Stimulated activated CD4-positive, alpha-beta T cell treated with anti-CD3 and anti-CD28 coated beads, TNF-alpha, amount 100 ng/mL, for 1 hour (primary cell): ENCODE results near the gene TOR2A.

ENCODE experiments used
- DNase-seq, 3 donors: peaks; one replicate each; pipeline ENCODE4 v3.0.0-alpha.2; 2020; ENCODE audit warnings: low read depth in 3 of 3, low spot score in 1 of 3

Gene TOR2A

GRCh38 chr9:127744398-127745110 is 9.5 kb upstream of the TOR2A start:
- no peak for DNase-seq

- DNase-seq = no peak
Observed at GRCh38 chr9:127742435-127743088, 7.5 kb upstream of the TOR2A start.

GRCh38 chr9:127741831-127742434 is 6.8 kb upstream of the TOR2A start:
- no peak for DNase-seq

- no peak for DNase-seq
Observed at GRCh38 chr9:127739614-127740330, 4.7 kb upstream of the TOR2A start.

GRCh38 chr9:127738666-127739065 is 3.6 kb upstream of the TOR2A start:
- no peak for DNase-seq

GRCh38 chr9:127735530-127736185 is 564 bp upstream of the TOR2A start:
- DNase-seq = no peak

- DNase-seq = no peak
Observed at GRCh38 chr9:127734247-127734746, 797 bp downstream of the TOR2A start.

- DNase-seq = no peak
Observed at GRCh38 chr9:127733614-127734013, 1.5 kb downstream of the TOR2A start.

- no peak for DNase-seq
Observed at GRCh38 chr9:127732444-127732843, 2.6 kb downstream of the TOR2A start.

GRCh38 chr9:127731938-127732337 is 3.2 kb downstream of the TOR2A start:
- no peak for DNase-seq

- DNase-seq = no peak
Observed at GRCh38 chr9:127730799-127731410, 4.2 kb downstream of the TOR2A start.

GRCh38 chr9:127730262-127730661 is 4.8 kb downstream of the TOR2A start:
- DNase-seq = no peak

- no peak for DNase-seq
Observed at GRCh38 chr9:127729522-127730256, 5.4 kb downstream of the TOR2A start.

- no peak for DNase-seq
Observed at GRCh38 chr9:127728808-127729207, 6.3 kb downstream of the TOR2A start.

GRCh38 chr9:127726871-127727270 is 8.2 kb downstream of the TOR2A start:
- DNase-seq = no peak

GRCh38 chr9:127724012-127724411 is 11.1 kb downstream of the TOR2A start:
- DNase-seq = no peak

GRCh38 chr9:127723444-127723843 is 11.7 kb downstream of the TOR2A start:
- no peak for DNase-seq

- DNase-seq = no peak
Observed at GRCh38 chr9:127723013-127723412, 12.1 kb downstream of the TOR2A start.

- no peak for DNase-seq
Observed at GRCh38 chr9:127722055-127722745, 12.9 kb downstream of the TOR2A start.
